Neuronal stem cell (in vitro differentiated cells): ENCODE data around the gene CRYBB2.
"Not testable (repeated sequence)": the region's sequence is repeated elsewhere in the genome, so short reads cannot be mapped to it uniquely, and the experiment has no call there.

Experiments used
- DNase-seq: peaks from one replicate; pipeline ENCODE4 v3.0.0-alpha.2; 2013; ENCODE audit warnings: low spot score
- H2AFZ ChIP-seq: one replicate; pipeline ENCODE4 v1.6.1; 2013; ENCODE audit warnings: mild to moderate bottlenecking, low read length, inconsistent platforms
- H2AK5ac ChIP-seq: 2 replicates; pipeline ENCODE4 v1.6.1; 2013; ENCODE audit warnings: low read depth, mild to moderate bottlenecking, inconsistent platforms, low read length, moderate library complexity, mixed read lengths
- H2BK120ac ChIP-seq: 2 replicates; pipeline ENCODE4 v1.6.1; 2013; ENCODE audit warnings: low read depth, mild to moderate bottlenecking, inconsistent platforms, low read length, moderate library complexity, mixed read lengths
- H2BK12ac ChIP-seq: one replicate; pipeline ENCODE4 v1.6.1; 2013; ENCODE audit warnings: low read length, inconsistent platforms
- H2BK15ac ChIP-seq: 2 replicates; pipeline ENCODE4 v1.6.1; 2013; ENCODE audit warnings: mild to moderate bottlenecking, low read length, inconsistent platforms, mixed read lengths
- H2BK5ac ChIP-seq: one replicate; pipeline ENCODE4 v1.6.1; 2013; ENCODE audit warnings: inconsistent platforms, mild to moderate bottlenecking, low read length, moderate library complexity
- H3K14ac ChIP-seq: one replicate; pipeline ENCODE4 v1.6.1; 2013; ENCODE audit warnings: low read length, inconsistent platforms
- H3K18ac ChIP-seq: 2 replicates; pipeline ENCODE4 v1.6.1; 2013; ENCODE audit warnings: low read length, inconsistent platforms
- H3K23ac ChIP-seq: 2 replicates; pipeline ENCODE4 v1.6.1; 2013; ENCODE audit warnings: low read depth, mild to moderate bottlenecking, mixed read lengths, low read length, inconsistent platforms; ENCODE audit not compliant: poor library complexity
- H3K27ac ChIP-seq: replicated peaks from 3 replicates; pipeline ENCODE4 v1.5.1; 2013; ENCODE audit warnings: low read length, inconsistent platforms
- H3K27me3 ChIP-seq, 3 experiments: 2 replicates each; pipeline ENCODE4 v1.6.1; 2013; ENCODE audit warnings: low read length in 3 of 3, mild to moderate bottlenecking in 2 of 3, inconsistent platforms in 1 of 3, low read depth in 1 of 3, mixed read lengths in 1 of 3, moderate library complexity in 1 of 3; ENCODE audit not compliant: control insufficient read depth in 3 of 3, insufficient read depth in 3 of 3
- H3K36me3 ChIP-seq, 2 donors: replicated peaks in 1 of 2; 2 replicates each; pipeline ENCODE4 v1.6.1; 2013; ENCODE audit warnings: low read length in 2 of 2; ENCODE audit not compliant: control insufficient read depth in 2 of 2, insufficient read depth in 2 of 2
- H3K4ac ChIP-seq: 2 replicates; pipeline ENCODE4 v1.6.1; 2013; ENCODE audit warnings: inconsistent platforms, mild to moderate bottlenecking, low read length, moderate library complexity
- H3K4me1 ChIP-seq, 2 donors: 1 replicate in 1 of 2; 2 replicates in 1 of 2; pipeline ENCODE4 v1.6.1; 2013; ENCODE audit warnings: low read length in 2 of 2, low read depth in 1 of 2; ENCODE audit not compliant: control insufficient read depth in 2 of 2, insufficient read depth in 1 of 2
- H3K4me2 ChIP-seq: one replicate; pipeline ENCODE4 v1.6.1; 2013; ENCODE audit warnings: mild to moderate bottlenecking, low read length, inconsistent platforms; ENCODE audit not compliant: insufficient read depth, poor library complexity, severe bottlenecking
- H3K4me3 ChIP-seq, 2 donors: 2 replicates each; pipeline ENCODE4 v1.5.1; 2013; ENCODE audit warnings: low read length in 2 of 2, mild to moderate bottlenecking in 2 of 2, inconsistent platforms in 1 of 2, moderate library complexity in 1 of 2
- H3K79me1 ChIP-seq: one replicate; pipeline ENCODE4 v1.6.1; 2013; ENCODE audit warnings: low read depth, mild to moderate bottlenecking, inconsistent platforms, low read length, moderate library complexity
- H3K9ac ChIP-seq: one replicate; pipeline ENCODE4 v1.6.1; 2013; ENCODE audit warnings: mild to moderate bottlenecking, low read depth, low read length, inconsistent platforms; ENCODE audit not compliant: poor library complexity
- H3K9me3 ChIP-seq, 2 donors: replicated peaks in 1 of 2; 2 replicates each; pipeline versions ENCODE3 to v1.6.1; 2013; ENCODE audit warnings: low read length in 2 of 2, mild to moderate bottlenecking in 2 of 2, inconsistent platforms in 1 of 2, low read depth in 1 of 2, mixed read lengths in 1 of 2, moderate library complexity in 1 of 2; ENCODE audit not compliant: control insufficient read depth in 2 of 2, insufficient read depth in 1 of 2
- H4K8ac ChIP-seq: one replicate; pipeline ENCODE4 v1.6.1; 2013; ENCODE audit warnings: low read depth, mild to moderate bottlenecking, inconsistent platforms, low read length, moderate library complexity
- H4K91ac ChIP-seq: one replicate; pipeline ENCODE4 v1.6.1; 2013; ENCODE audit warnings: low read length, low read depth, mild to moderate bottlenecking, inconsistent platforms; ENCODE audit not compliant: poor library complexity
- WGBS, 2 donors: extraction: QIAGEN DNeasy Blood & Tissue Kit; methylation state at CpG; one replicate each; pipeline ENCODE4 v1.1.7; 2013; ENCODE audit warnings: missing lambda C conversion rate in 2 of 2, mixed read lengths in 1 of 2; ENCODE audit not compliant: insufficient read length in 2 of 2, insufficient replicate concordance in 1 of 2; ENCODE audit errors: extremely low coverage in 2 of 2; 5-methylcytosine and 5-hydroxymethylcytosine counted together

CRYBB2 gene

GRCh38 chr22:25268902-25269301, 49.5 kb downstream of the CRYBB2 start:
- H3K27me3 ChIP-seq, H3K14ac ChIP-seq, H2AFZ ChIP-seq, H3K9me3 ChIP-seq, H2BK5ac ChIP-seq, H3K4me1 ChIP-seq, H2AK5ac ChIP-seq, DNase-seq, H3K79me1 ChIP-seq, H3K4ac ChIP-seq, H2BK120ac ChIP-seq, H4K91ac ChIP-seq, H2BK12ac ChIP-seq, H3K9ac ChIP-seq, H3K36me3 ChIP-seq, H3K4me3 ChIP-seq, H4K8ac ChIP-seq, H3K4me2 ChIP-seq, H3K27ac ChIP-seq, H3K23ac ChIP-seq, H2BK15ac ChIP-seq, H3K18ac ChIP-seq: not testable (repeated sequence)
- no CpG with 5 or more reads among the region's 1 CpG for WGBS, 2 donors

GRCh38 chr22:25270061-25270460, 50.6 kb downstream of the CRYBB2 start:
- H4K8ac ChIP-seq, H4K91ac ChIP-seq, H3K4ac ChIP-seq, H3K9ac ChIP-seq, H3K36me3 ChIP-seq, H3K27me3 ChIP-seq, H3K4me2 ChIP-seq, H2BK15ac ChIP-seq, H2AFZ ChIP-seq, H3K79me1 ChIP-seq, H3K4me1 ChIP-seq, H2AK5ac ChIP-seq, H2BK12ac ChIP-seq, H3K23ac ChIP-seq, H3K9me3 ChIP-seq, H3K18ac ChIP-seq, H3K27ac ChIP-seq, DNase-seq, H2BK120ac ChIP-seq, H3K4me3 ChIP-seq, H2BK5ac ChIP-seq, H3K14ac ChIP-seq: not testable (repeated sequence)
- no CpG with 5 or more reads among the region's 2 CpGs for WGBS, 2 donors

GRCh38 chr22:25273231-25273630, 53.8 kb downstream of the CRYBB2 start:
- H2BK12ac ChIP-seq, H4K8ac ChIP-seq, H3K4me3 ChIP-seq, H2BK120ac ChIP-seq, H2BK15ac ChIP-seq, H3K36me3 ChIP-seq, H3K27me3 ChIP-seq, H3K79me1 ChIP-seq, H3K14ac ChIP-seq, H2AFZ ChIP-seq, H3K4ac ChIP-seq, H3K18ac ChIP-seq, H3K23ac ChIP-seq, H2AK5ac ChIP-seq, H2BK5ac ChIP-seq, H3K4me2 ChIP-seq, H4K91ac ChIP-seq, H3K9me3 ChIP-seq, H3K4me1 ChIP-seq, H3K27ac ChIP-seq, H3K9ac ChIP-seq, DNase-seq: not testable (repeated sequence)
- WGBS, 2 donors = no CpG with 5 or more reads among the region's 4 CpGs

GRCh38 chr22:25273928-25274327, 54.5 kb downstream of the CRYBB2 start:
- H3K4me1 ChIP-seq, H3K36me3 ChIP-seq, H4K8ac ChIP-seq, H4K91ac ChIP-seq, H2BK120ac ChIP-seq, H3K4ac ChIP-seq, H3K4me3 ChIP-seq, H3K14ac ChIP-seq, H2AFZ ChIP-seq, H3K18ac ChIP-seq, H3K9me3 ChIP-seq, H3K23ac ChIP-seq, H2AK5ac ChIP-seq, H2BK12ac ChIP-seq, H3K27me3 ChIP-seq, H3K9ac ChIP-seq, H3K27ac ChIP-seq, DNase-seq, H3K4me2 ChIP-seq, H3K79me1 ChIP-seq, H2BK5ac ChIP-seq, H2BK15ac ChIP-seq: not testable (repeated sequence)
- WGBS, 2 donors = no CpG with 5 or more reads among the region's 3 CpGs
